ENCODE results near the gene RCAN2.

DNA sequence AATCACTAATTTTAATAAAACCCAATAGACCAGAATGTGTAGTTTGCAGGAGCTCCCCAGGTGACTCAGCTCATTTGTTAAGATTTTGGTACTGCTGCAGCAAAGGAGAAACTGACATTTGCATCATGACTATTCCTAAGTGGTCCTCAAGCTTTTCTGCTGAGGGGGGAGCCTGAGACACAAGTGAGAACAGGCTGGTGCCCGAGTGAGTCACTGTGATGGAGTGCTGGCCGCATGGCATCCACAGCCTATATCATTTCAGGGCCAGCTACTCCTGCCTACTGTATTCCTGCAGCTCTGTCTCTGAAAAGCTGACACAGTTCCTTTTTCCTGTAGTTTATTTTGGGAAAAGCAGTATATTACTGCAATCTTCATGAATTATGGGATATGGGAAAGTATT is 206.8 kb downstream of the RCAN2 start:
- TF ChIP-seq, protein P1, sequence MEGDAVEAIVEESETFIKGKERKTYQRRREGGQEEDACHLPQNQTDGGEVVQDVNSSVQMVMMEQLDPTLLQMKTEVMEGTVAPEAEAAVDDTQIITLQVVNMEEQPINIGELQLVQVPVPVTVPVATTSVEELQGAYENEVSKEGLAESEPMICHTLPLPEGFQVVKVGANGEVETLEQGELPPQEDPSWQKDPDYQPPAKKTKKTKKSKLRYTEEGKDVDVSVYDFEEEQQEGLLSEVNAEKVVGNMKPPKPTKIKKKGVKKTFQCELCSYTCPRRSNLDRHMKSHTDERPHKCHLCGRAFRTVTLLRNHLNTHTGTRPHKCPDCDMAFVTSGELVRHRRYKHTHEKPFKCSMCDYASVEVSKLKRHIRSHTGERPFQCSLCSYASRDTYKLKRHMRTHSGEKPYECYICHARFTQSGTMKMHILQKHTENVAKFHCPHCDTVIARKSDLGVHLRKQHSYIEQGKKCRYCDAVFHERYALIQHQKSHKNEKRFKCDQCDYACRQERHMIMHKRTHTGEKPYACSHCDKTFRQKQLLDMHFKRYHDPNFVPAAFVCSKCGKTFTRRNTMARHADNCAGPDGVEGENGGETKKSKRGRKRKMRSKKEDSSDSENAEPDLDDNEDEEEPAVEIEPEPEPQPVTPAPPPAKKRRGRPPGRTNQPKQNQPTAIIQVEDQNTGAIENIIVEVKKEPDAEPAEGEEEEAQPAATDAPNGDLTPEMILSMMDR (conservative IDR thresholded peaks at IDR 0.05 in 1 of 2, IDR thresholded peaks at IDR 0.05 in 1 of 2; ENCODE audit: extremely low read depth in 1 of 2, insufficient read depth in 1 of 2, low read depth in 1 of 2, low read length in 2 of 2): no peak
- no peak for TF ChIP-seq EZH2 (IDR thresholded peaks at IDR 0.05; ENCODE audit: borderline replicate concordance, low read length)

Data from mammary epithelial cell (primary cell).